H9 (cell line): ENCODE results near the gene NTRK2. TPM values are rescaled to one million over a fixed set of nuclear protein-coding genes. Genes with fewer than 3 reads are reported as not detected.

Source experiments
- DNase-seq: peaks from one replicate; pipeline ENCODE4 v3.0.0-alpha.2; 2017
- H2AFZ ChIP-seq: one replicate; pipeline ENCODE4 v1.6.1; 2013; ENCODE audit warnings: mild to moderate bottlenecking, low read length, control low read depth, moderate library complexity
- H2AK5ac ChIP-seq: 2 replicates; pipeline ENCODE4 v1.6.1; 2013; ENCODE audit warnings: low read length, control low read depth, mixed read lengths; ENCODE audit not compliant: insufficient read length
- H2BK120ac ChIP-seq: one replicate; pipeline ENCODE4 v1.6.1; 2013; ENCODE audit warnings: low read depth, mild to moderate bottlenecking, low read length, control low read depth, inconsistent platforms; ENCODE audit not compliant: poor library complexity, severe bottlenecking
- H2BK12ac ChIP-seq: 2 replicates; pipeline ENCODE4 v1.6.1; 2013; ENCODE audit warnings: low read length, control low read depth, mixed read lengths, low read depth; ENCODE audit not compliant: insufficient read length
- H2BK15ac ChIP-seq: 2 replicates; pipeline ENCODE4 v1.6.1; 2013; ENCODE audit warnings: low read depth, low read length, control low read depth
- H2BK20ac ChIP-seq: one replicate; pipeline ENCODE4 v1.6.1; 2013; ENCODE audit warnings: low read depth, mild to moderate bottlenecking, low read length, control low read depth, inconsistent platforms; ENCODE audit not compliant: poor library complexity, severe bottlenecking
- H2BK5ac ChIP-seq: 2 replicates; pipeline ENCODE4 v1.6.1; 2013; ENCODE audit warnings: low read length, control low read depth, mixed read lengths; ENCODE audit not compliant: insufficient read length
- H3K14ac ChIP-seq: 2 replicates; pipeline ENCODE4 v1.6.1; 2013; ENCODE audit warnings: low read length, control low read depth; ENCODE audit not compliant: insufficient read depth
- H3K18ac ChIP-seq: 2 replicates; pipeline ENCODE4 v1.6.1; 2013; ENCODE audit warnings: low read depth, mild to moderate bottlenecking, mixed read lengths, low read length, control low read depth; ENCODE audit not compliant: insufficient read length
- H3K23ac ChIP-seq: 2 replicates; pipeline ENCODE4 v1.6.1; 2013; ENCODE audit warnings: low read length, control low read depth, mixed read lengths, low read depth; ENCODE audit not compliant: insufficient read length
- H3K23me2 ChIP-seq: 2 replicates; pipeline ENCODE4 v1.6.1; 2013; ENCODE audit warnings: low read depth, mild to moderate bottlenecking, mixed read lengths, low read length, control low read depth; ENCODE audit not compliant: insufficient read length, poor library complexity, severe bottlenecking
- H3K27ac ChIP-seq: 2 replicates; pipeline ENCODE4 v1.5.1; 2013; ENCODE audit warnings: low read length, control low read depth, mixed read lengths, low read depth; ENCODE audit not compliant: insufficient read length
- H3K27me3 ChIP-seq: 2 replicates; pipeline ENCODE4 v1.6.1; 2013; ENCODE audit warnings: low read length, control low read depth, inconsistent platforms; ENCODE audit not compliant: insufficient read depth
- H3K4ac ChIP-seq: 2 replicates; pipeline ENCODE4 v1.6.1; 2013; ENCODE audit warnings: low read depth, mild to moderate bottlenecking, control low read depth, inconsistent platforms, low read length, moderate library complexity
- H3K4me1 ChIP-seq: 2 replicates; pipeline ENCODE4 v1.6.1; 2013; ENCODE audit warnings: low read length, control low read depth, inconsistent platforms; ENCODE audit not compliant: insufficient read depth
- H3K4me2 ChIP-seq: 2 replicates; pipeline ENCODE4 v1.6.1; 2013; ENCODE audit warnings: low read length, control low read depth, mixed read lengths; ENCODE audit not compliant: insufficient read length, insufficient read depth
- H3K56ac ChIP-seq: 2 replicates; pipeline ENCODE4 v1.6.1; 2013; ENCODE audit warnings: low read depth, mild to moderate bottlenecking, mixed read lengths, low read length, control low read depth; ENCODE audit not compliant: insufficient read length
- H3K79me1 ChIP-seq: 2 replicates; pipeline ENCODE4 v1.6.1; 2013; ENCODE audit warnings: low read depth, mild to moderate bottlenecking, moderate library complexity, low read length, control low read depth, inconsistent platforms; ENCODE audit not compliant: insufficient read depth, poor library complexity, severe bottlenecking
- H3K79me2 ChIP-seq: 2 replicates; pipeline ENCODE4 v1.6.1; 2013; ENCODE audit warnings: low read length, control low read depth, inconsistent platforms; ENCODE audit not compliant: insufficient read depth
- H3K9ac ChIP-seq: 2 replicates; pipeline ENCODE4 v1.6.1; 2013; ENCODE audit warnings: low read length, control low read depth, mixed read lengths; ENCODE audit not compliant: insufficient read length; ENCODE audit errors: extremely low read depth
- H3K9me3 ChIP-seq: one replicate; pipeline ENCODE4 v1.6.1; 2013; ENCODE audit warnings: low read depth, low read length, inconsistent platforms; ENCODE audit not compliant: control insufficient read depth
- H3T11ph ChIP-seq: one replicate; pipeline ENCODE4 v1.6.1; 2013; ENCODE audit warnings: mild to moderate bottlenecking, low read length, control low read depth, inconsistent platforms
- H4K20me1 ChIP-seq: one replicate; pipeline ENCODE4 v1.6.1; 2013; ENCODE audit not compliant: control insufficient read depth, insufficient read length, insufficient read depth
- H4K5ac ChIP-seq: 2 replicates; pipeline ENCODE4 v1.6.1; 2013; ENCODE audit warnings: low read depth, mild to moderate bottlenecking, mixed read lengths, low read length, control low read depth; ENCODE audit not compliant: insufficient read length
- H4K8ac ChIP-seq: replicated peaks from 2 replicates; pipeline ENCODE4 v1.6.1; 2013; ENCODE audit warnings: low read length, control low read depth, mixed read lengths, low read depth; ENCODE audit not compliant: insufficient read length
- H4K91ac ChIP-seq: 2 replicates; pipeline ENCODE4 v1.6.1; 2013; ENCODE audit warnings: low read depth, mild to moderate bottlenecking, moderate library complexity, mixed read lengths, low read length, control low read depth; ENCODE audit not compliant: insufficient read length
- H3K27ac Mint-ChIP-seq, 3 experiments: 2 replicates in 2 of 3; 3 replicates in 1 of 3; pipeline ENCODE4 v1.8.0; 2020 to 2021; ENCODE audit warnings: mixed read lengths in 3 of 3, mild to moderate bottlenecking in 1 of 3, moderate library complexity in 1 of 3
- H3K27me3 Mint-ChIP-seq: 2 replicates; pipeline ENCODE4 v1.8.0; 2021; ENCODE audit warnings: low read depth, mild to moderate bottlenecking, moderate library complexity, mixed read lengths
- H3K36me3 Mint-ChIP-seq, 3 experiments: 2 replicates in 2 of 3; 3 replicates in 1 of 3; pipeline ENCODE4 v1.8.0; 2020 to 2021; ENCODE audit warnings: low read depth in 3 of 3, mixed read lengths in 3 of 3; ENCODE audit not compliant: insufficient read depth in 1 of 3
- H3K4me1 Mint-ChIP-seq, 2 experiments: 2 replicates each; pipeline ENCODE4 v1.8.0; 2020; ENCODE audit warnings: mixed read lengths in 2 of 2
- H3K4me3 Mint-ChIP-seq, 2 experiments: 2 replicates in 1 of 2; 3 replicates in 1 of 2; pipeline ENCODE4 v1.8.0; 2020 to 2021; ENCODE audit warnings: mild to moderate bottlenecking in 2 of 2, mixed read lengths in 2 of 2, moderate library complexity in 1 of 2
- H3K9me3 Mint-ChIP-seq, 2 experiments: 2 replicates in 1 of 2; 3 replicates in 1 of 2; pipeline ENCODE4 v1.8.0; 2020; ENCODE audit warnings: mild to moderate bottlenecking in 2 of 2, mixed read lengths in 2 of 2, moderate library complexity in 1 of 2
- WGBS: extraction: QIAGEN DNeasy Blood & Tissue Kit; methylation state at CpG from one replicate; pipeline ENCODE4 v1.1.7; 2013; ENCODE audit warnings: missing lambda C conversion rate, low lambda C conversion rate, mixed read lengths; ENCODE audit not compliant: insufficient read length; ENCODE audit errors: extremely low coverage; 5-methylcytosine and 5-hydroxymethylcytosine counted together
- total RNA-seq: library from RNA; stranded (reverse); gene quantifications from 2 replicates; pipeline ENCODE4 v1.2.1, GENCODE V29; 2021
- TF ChIP-seq, protein P1 (sequence below): fragments of 200-600 bp; sonication (generic); conservative IDR thresholded peaks from 3 replicates; pipeline ENCODE4 v1.8.0; 2021; ENCODE audit warnings: antibody characterized with exemption, mild to moderate bottlenecking

The NTRK2 gene
- total RNA-seq, 1 experiment from 2014 or later, result 0.02 TPM

DNA sequence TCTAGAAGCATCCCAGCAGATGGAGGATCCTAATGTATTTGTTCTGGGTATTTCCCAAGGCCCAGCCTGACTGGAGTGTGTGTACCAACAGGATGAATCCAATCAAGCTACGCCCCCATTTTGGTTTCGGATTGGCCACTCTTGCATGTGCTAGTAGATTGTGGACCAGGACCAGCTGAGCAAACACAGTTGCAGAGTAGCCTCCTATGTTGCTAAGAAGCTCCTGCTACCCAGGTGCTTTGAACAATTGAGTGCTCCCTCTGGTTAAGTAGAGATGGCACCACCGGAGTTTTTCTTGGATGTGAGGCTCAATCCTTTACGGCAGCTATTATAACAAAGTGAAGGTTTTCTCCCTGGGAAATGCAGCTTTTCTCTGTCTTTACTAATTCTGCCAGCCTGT, 204.5 kb downstream of the NTRK2 start:
- Histone ChIP-seq H2BK15ac (peak overlapping the region; percentile 77; the same call in 1 of the 2 replicates), H3K27me3 (no peaks in the 10 kb centered on the region), H3K27ac (no peak overlapping the region), H2BK120ac (no peak overlapping the region), H3K9ac (no peak overlapping the region), H3K4me1 (no peaks in the 10 kb centered on the region), H3K9me3 (no peaks in the 10 kb centered on the region), H3K14ac (no peak overlapping the region), H3T11ph (no peak overlapping the region), H2AFZ (no peak overlapping the region), H3K4me2 (no peak overlapping the region), H4K20me1 (no peaks in the 10 kb centered on the region), H4K91ac (no peak overlapping the region), H3K18ac (no peak overlapping the region), H3K23ac (no peak overlapping the region), H4K5ac (no peak overlapping the region), H2AK5ac (no peak overlapping the region), H3K79me2 (no peaks in the 10 kb centered on the region), H3K56ac (no peak overlapping the region), H4K8ac (no peak overlapping the region), H2BK12ac (no peak overlapping the region), H3K4ac (no peak overlapping the region), H2BK20ac (peak overlapping the region; percentile 66), H3K23me2 (no peaks in the 10 kb centered on the region), H3K79me1 (no peaks in the 10 kb centered on the region), H2BK5ac (no peak overlapping the region)
- no peak overlapping the region for H3K27ac Mint-ChIP-seq
- H3K9me3 Mint-ChIP-seq, result no peaks in the 10 kb centered on the region
- no peak for DNase-seq
- no peaks in the 10 kb centered on the region for H3K27me3 Mint-ChIP-seq
- H3K4me1 Mint-ChIP-seq, result peaks cover 8 to 13% of the 10 kb centered on the region in 2 experiments
- H3K4me3 Mint-ChIP-seq, result no peak overlapping the region
- no CpG with 5 or more reads among the region's 4 CpGs for WGBS
- TF ChIP-seq, protein P1, sequence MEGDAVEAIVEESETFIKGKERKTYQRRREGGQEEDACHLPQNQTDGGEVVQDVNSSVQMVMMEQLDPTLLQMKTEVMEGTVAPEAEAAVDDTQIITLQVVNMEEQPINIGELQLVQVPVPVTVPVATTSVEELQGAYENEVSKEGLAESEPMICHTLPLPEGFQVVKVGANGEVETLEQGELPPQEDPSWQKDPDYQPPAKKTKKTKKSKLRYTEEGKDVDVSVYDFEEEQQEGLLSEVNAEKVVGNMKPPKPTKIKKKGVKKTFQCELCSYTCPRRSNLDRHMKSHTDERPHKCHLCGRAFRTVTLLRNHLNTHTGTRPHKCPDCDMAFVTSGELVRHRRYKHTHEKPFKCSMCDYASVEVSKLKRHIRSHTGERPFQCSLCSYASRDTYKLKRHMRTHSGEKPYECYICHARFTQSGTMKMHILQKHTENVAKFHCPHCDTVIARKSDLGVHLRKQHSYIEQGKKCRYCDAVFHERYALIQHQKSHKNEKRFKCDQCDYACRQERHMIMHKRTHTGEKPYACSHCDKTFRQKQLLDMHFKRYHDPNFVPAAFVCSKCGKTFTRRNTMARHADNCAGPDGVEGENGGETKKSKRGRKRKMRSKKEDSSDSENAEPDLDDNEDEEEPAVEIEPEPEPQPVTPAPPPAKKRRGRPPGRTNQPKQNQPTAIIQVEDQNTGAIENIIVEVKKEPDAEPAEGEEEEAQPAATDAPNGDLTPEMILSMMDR, result no peak
- H3K36me3 Mint-ChIP-seq, result no peaks in the 10 kb centered on the region
